ENCODE measurements around the gene JARID2.

The JARID2 gene

DNA sequence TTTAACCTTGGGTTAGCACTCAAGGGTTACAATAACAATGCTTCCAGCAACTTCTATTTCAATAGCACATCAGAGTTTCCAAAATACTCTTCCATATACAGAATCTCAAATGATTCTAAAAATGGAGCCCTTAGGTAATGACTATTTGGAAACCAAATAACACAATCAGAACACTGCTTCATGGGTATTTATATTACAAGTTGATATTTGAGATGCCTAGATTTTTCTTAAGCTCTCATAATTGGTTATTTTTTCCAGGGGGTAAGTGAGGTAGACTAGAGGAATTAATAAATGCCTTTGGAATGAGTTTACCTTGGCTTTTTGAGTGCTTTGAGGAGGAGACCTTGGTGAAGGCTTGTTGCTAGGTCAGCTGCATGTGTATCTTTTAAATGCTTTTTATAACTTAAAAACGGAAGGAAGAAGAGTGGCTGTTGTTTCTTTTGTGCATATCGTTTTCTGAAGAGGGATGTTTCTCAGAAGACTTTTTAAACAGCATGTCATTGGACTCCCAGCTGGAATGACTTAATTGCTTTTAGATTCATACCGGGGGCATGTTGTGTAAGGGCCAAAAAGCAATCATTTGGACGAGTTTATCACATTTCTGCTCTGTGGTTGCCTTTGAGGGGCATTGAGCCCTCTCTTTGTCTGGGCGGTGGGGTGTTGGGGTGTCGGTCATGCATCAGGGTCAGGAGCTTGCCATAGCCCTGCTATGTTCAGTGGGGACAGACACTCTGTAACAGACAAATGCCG is 230.9 kb downstream of the JARID2 start:
- DNase-seq = peak; percentile 45

DNA sequence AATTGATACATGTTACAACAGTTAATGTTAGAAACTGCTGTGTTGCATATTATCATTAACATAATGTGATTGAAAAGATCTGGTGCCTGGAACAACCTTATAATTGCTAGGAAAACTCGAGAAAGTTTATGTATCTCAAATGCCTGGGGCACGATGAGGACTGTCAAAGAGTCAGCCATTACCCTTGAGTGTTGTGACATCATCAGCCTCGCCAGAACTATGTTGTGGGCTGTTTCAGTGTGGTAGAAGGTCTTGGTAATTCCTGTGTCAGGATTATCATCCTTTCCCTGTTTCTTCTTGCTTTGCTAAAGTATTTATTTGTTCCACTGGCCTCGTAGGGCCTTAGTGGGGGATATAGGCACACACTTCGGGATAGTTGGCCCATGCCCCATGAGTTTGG is 231.9 kb downstream of the JARID2 start:
- no peak for DNase-seq

DNA sequence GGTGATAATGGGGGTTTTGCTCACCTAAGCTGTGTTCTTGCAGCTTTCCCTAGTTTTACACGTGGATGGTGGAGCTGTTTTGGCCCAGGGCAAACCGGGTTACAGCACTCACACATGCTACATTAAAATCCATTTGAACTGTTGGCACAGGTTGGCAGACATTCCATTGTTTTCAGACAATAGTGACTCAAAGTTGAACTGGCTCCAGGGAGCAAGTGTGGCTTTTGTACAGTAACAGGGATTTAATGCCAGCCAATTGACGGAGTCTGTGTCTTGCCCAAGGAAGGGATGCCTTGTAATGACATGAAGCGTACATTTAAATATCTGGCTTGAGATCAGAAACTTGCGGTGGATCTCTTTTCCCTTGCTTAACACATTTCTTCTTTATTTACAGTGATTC is 233.9 kb downstream of the JARID2 start:
- no peak for DNase-seq

DNA sequence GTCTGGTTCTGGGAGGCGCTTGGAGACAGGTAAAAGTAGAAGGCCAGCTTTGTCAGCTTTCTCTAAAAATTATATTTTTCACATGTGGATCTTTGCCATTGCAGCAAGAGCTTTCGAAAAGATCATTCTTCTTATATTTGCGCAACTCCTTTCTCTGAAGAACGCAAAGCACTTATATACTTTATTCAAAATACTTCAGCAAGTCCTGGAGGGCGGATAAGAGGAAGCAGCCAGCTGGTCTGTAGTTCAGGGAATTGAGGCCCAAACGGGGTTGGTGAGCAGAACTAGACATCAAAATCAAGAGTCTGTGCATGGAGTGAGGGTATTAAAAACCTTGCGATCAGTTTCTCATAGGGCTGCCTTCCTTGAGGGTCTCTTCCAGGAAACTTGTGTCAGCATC is 234.7 kb downstream of the JARID2 start:
- DNase-seq = no peak

DNA sequence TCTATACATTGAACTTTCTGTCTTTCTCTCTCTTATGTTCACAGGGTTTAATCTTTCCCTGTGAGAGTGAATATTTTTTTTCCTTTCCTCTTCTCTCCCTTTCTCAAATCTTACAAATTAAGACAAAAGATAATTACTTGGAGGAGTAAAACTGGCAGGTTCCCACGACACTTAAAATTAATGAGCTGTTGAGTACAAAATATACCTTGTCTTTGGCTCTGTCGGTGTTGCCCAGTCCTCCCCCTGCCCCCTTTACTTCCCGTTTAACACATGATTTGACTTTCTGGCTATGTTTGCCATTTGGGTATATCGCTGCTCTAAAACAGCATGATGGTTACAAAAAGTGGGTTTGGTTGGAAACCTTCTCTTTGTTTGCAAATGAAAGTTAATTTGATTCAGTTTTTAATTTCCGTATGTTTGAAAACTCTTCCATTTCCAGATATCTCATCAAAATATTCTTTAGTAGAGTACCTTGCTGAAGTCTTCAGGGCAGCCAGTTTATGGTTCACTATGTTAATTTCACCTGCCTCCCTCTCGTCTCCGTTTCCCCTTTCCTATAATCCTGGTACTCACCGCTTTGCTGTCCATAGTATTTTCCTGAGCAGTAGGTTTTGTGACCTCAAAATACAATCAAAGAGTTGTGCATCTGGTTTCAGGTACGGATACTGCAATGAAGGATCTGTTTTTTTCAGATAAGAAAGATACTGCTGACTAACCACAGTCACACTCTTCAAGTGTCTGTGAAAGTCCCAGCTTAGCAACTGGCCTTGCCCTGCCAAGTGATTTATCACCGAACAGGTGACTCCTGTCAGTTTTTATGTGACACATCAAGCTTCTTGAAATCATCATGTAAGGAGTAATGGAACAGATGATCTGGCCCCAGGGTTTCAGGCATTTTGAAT is 235.8 kb downstream of the JARID2 start:
- DNase-seq = no peak

DNA sequence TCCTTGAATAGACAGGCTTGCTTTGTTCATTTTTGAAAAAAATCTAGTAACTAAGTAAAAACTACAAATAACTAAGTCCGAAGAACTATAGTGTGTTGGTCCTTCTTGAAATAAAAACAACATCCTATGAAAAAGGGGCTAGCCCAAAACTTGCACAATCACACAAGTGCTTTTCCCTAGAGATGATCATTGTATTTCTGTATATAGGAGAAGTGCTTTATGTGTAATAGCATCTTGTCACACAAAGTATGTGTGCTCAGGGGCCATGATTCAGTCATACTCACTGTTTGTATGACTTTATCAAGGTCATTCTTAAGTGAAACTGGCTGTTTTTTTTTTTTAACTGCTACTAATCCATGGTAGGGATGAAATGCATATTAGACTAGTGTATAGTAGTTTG is 237.2 kb downstream of the JARID2 start:
- peak; percentile 24 for DNase-seq

DNA sequence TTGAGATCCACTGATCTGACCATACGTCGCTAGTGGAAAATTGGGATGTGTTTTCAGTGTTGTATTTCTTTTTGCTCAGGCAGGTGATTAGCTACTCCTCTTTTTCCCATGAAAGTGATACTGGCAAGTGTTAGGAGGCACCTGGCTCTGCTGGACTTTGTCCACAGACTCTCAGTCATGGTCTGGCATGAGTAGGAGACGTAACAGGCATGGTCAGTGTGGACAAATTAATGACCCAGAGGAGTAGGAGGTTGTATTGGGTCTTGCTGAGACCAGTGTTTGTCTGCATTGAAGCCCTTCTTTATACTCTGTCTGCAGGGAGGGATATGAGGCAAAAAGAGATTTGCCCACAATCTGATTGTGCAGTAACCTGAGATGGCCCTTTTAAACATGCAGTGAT is 238.3 kb downstream of the JARID2 start:
- DNase-seq = no peak

DNA sequence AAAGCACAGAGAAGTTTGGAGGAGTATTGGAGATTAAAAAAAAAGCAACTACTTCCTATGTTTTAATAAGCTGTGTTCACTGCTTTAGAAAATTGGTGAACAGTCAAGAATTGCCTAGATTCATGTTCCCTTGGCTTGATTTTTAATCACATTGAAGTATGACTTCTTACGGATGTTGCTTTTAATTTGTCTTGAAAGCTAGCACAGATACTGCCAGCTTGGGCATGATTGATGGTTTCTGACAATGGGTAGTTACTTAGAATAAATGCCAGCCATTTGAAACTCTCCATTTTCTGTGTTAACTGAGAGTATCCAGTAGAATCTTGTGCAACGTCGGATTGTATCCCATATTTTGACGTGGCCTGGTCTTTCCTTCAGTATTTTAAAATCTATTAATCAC is 239.0 kb downstream of the JARID2 start:
- DNase-seq = no peak

DNA sequence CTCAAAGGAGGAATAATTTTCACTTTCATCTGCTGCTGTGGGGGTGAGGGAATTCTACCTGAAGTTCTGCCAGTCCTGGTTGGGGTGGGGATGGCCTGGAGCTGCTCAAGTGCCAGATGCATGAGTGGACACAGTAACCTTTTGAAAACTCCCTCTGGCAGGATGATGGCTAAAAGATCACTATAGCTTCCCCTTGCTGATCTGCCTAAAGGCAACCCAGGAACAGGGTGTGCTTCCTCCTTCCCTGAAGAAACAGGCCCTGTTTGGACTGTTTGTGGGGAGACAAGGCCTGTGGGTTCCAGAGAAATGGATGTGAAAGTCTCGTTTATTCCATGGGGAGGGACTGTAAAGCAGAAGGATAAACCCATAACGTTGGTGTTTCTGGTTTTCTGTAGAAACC is 240.1 kb downstream of the JARID2 start:
- no peak for DNase-seq

DNA sequence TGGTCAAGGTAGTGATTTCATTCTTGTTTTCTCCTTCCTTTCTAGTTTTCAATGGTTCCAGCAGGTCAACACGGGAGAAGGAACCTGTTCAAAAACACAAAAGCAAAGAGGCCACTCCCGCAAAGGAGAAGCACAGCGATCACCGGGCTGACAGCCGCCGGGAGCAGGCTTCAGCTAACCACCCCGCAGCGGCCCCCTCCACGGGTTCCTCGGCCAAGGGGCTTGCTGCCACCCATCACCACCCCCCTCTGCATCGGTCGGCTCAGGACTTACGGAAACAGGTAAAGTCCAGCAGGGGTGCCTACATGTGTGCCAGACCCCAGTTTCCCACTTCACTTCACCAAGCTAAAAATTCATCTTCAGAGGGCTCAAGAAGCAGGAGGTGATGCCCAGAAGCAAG is 241.4 kb downstream of the JARID2 start:
- no peak for DNase-seq

DNA sequence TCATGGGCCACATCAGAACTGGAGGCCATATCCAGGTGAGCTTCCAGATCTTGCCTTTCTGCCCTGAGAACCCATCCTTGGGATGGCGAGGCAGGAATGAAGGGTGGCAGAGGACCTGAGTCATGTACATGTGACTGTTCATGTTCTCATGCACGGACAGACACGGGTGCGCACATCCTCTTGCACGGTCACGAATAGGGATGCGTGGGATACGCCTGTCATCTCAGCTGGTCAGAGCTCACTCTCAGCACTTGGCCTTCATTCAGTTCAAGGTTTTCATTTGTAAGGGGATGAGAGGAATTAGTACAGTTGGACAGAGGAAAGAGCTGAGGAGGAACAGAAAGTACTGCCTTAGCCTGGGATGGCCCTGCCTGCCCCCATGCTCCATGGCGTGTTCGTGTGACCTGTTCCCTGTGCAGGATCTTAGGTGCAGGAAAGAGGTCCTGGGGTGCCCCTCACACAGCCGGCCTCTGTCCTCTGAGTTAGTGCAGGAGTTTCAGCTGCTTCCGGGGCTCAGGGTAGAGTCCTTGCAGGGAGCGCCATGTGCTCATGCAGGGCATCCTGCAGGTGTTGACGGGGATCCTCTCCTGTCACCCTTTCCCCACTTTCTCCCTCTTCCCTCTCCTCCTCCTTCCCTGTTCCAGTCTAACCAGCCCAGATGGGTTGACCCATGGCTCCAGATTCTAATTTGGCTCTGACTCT is 243.5 kb downstream of the JARID2 start:
- no peak for DNase-seq

DNA sequence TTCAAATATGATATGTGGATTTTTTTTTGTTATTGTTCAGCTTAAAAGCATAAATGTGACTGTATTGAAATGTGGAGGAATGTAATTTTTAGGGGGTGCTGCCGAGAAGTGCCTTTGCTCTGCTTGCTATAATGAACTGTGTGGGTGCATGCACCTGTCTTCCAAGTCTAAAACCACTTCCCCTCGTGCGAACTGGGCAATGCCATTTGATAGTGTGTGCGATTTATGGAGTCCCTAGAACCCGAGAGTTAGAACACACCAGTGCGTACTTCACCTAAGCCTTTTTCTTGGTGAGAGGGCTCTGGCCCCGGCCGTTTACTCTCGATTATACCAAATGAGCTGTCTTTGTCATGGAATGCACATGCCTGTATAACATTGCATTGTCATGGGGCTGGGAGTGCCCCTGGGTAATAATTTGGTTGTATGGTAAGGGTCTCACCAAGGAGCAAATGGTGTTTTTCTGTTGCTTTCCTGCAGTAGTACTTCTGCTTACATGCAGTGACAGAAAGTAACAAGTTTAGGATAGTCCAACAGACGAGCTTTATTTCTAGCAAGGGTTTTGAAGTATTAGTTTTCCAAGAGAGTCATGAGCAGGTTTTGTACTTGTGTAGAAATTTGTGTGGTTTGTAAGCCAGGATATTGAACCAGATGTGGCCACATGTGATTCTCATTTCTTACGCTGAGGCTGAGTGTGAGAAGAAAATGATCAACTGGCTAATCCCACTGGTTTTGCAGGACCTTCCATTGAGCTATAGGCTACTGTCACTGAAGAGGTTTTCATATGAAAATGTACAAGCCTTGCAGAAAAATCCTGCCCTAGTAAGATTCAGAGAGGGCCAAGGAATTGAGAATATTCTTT is 244.6 kb downstream of the JARID2 start:
- no peak for DNase-seq

DNA sequence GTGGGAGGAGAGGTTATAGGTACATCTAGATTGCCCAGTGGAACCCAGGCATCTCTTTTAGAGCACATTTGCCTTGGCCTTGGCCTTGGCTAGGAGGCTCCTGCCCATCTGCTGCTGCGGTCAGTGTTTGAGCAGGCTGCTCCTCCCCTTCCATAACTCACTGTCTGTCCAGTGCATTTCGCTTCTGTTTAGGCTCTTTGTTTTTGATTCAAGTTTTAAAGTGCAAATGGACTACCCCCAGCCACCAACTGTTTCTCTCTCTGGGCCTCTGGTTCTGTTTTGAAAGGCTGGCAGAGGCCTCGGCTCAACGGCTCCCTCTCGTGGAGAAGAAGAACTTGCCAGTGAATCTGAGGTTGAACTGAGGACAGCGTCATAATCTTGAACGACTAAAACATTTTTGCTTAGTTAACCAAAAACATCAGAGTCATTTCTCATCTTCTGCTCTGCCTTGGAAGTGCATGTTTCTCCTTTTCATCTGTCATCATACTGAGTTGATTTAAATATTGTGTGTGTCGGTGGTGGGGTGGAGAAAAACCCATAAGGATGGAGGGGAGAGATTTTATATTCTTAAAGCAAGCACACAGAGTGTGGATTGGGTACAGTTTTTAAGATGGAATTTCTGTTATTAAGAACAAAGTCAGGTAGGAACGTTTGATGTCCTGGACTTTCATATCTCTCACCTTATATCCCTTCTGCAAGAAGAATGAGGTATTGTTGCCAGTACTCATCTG is 245.6 kb downstream of the JARID2 start:
- DNase-seq = peak; percentile 71

DNA sequence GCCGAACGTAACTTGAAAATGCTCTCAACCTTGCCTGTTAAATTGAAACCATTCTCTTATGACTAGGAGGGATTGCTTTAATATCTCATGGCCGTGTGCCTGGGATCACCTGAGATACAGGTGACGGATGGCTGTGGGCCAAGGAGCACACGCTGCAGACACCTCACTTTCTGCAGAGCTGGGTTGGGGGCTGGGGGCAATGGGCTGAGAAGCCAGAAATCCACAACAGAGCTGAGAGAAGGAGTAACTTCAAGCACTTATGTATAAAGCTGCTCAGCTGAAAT is 246.1 kb downstream of the JARID2 start:
- no peak for DNase-seq

DNA sequence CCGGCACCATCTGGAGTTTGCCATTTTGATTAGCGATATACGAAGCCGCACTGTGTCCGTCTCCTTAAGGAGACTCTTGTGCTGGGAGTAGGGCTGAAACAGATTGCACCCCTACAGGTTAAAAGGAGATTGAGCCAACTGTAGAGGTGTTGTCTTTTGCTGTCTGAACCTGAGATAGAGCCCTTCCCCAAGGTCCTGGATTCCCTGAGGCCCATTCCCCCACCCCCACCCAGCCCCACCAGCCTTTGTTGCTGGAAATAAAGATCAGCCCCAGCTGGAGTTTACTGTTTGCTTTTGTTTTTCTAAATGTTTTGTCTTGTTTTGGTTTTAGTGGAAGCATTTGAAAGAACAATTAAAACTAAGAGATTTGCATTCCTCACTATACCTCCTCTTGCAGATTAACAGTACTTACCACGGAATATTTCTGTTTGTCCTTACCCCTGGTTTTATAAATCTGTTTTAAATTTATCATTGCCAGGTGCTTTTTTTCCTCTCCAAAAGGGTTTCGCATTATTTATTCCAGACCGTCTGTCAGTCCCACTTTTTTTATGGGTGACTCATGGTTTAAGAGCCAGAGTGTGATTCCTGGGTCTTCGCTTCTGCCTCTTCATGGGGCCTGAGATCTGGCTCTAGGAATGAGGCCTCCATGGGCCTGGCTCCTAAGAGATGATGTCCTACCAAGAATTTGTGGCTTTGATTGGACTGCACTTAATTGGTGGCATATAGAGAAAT is 247.7 kb downstream of the JARID2 start:
- peak; percentile 67 for DNase-seq

DNA sequence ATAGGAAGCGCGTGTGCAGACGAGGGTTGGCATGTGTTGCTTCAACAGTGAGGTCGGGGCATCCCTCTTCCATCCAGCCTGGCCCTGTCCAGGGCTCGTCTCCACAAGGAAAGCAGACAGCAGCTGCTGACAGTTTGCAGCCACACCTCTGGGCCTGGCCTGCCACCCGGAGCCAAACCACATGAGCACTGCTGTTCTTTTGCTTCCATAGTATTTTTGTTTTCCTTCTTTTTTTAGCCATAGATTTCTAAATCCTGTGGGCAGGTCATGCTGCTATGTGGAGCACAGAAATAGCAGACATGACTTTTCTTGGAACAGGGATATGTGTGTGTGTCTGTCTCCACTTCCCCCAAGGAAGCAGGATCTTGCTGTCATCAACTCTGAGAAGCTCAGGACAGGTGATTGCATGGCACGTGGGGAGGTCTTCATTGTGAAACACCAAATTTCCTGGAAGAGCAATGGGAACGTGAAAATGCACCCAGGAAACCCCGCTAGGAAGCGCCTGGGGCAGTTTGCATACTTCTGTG is 249.6 kb downstream of the JARID2 start:
- no peak for DNase-seq

DNA sequence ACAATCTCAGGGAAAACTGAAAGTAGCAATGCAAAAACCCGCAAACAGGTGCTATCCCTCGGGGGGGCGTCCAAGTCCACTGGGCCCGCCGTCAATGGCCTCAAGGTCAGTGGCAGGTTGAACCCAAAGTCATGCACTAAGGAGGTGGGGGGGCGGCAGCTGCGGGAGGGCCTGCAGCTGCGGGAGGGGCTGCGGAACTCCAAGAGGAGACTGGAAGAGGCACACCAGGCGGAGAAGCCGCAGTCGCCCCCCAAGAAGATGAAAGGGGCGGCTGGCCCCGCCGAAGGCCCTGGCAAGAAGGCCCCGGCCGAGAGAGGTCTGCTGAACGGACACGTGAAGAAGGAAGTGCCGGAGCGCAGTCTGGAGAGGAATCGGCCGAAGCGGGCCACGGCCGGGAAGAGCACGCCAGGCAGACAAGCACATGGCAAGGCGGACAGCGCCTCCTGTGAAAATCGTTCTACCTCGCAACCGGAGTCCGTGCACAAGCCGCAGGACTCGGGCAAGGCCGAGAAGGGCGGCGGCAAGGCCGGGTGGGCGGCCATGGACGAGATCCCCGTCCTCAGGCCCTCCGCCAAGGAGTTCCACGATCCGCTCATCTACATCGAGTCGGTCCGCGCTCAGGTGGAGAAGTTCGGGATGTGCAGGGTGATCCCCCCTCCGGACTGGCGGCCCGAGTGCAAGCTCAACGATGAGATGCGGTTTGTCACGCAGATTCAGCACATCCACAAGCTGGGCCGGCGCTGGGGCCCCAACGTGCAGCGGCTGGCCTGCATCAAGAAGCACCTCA is 250.7 kb downstream of the JARID2 start:
- DNase-seq = no peak

DNA sequence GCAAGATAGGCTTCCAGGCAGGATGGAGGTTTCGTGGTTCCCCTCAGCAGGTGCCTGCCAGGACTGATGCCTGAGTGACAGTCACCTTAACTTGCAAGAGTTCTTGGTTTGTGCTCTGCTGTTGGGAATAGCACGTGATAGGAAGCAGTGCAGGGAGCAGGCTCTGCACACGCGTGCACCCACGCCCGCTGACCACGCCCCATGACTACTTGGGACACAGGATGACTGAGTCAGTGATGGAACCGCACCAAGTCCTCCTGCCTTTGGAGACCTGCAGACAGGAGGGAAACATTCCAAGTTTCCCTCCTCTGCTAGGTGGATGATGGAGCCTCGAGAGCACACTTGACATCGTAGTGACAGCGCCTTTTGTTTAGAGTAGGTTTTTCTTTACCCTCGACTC is 252.8 kb downstream of the JARID2 start:
- DNase-seq = no peak

DNA sequence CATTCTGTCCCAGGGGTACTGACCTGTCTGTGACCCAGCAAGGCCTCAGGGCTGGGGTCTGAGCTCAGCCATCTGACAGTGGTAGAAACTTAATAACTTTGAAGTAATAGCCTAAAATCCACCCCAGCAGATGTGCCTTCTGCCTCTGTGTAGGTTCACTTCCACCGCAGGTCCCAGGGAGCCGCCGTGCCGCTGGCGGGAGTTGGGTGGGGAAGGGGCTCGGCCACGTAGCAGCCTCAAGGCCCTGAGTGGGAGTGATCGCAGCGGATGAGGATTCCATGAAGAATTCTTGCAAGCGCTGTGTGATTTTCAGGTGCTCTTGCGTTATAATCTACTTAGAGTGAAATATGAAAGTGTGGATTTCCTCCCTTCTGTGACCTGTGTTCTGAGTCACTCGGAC is 253.3 kb downstream of the JARID2 start:
- DNase-seq = no peak

DNA sequence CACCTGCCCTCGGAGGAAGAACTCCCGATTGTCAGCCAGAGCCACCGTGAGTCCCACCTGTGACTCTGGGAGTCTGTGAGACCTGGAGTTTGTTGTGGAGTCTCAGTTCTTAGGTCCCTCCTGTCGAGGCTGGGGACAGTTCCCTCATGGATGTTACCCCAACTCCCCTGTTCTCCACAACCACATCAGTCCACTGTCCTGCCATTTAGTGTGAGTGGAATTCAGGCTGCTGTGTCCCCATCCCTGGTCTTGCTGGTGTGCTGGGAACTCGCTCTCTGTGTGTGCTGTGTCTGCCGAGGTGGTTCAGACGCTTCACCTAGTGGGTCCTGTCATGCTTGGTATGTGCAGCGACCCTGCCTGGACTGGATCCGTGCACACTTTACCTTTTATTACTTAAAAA is 253.7 kb downstream of the JARID2 start:
- no peak for DNase-seq

All from fibroblast of skin of right biceps (primary cell).